IMR-90 (cell line): ENCODE measurements around the gene FAM168A. TPM values are rescaled to one million over a fixed set of nuclear protein-coding genes. Genes with fewer than 3 reads are reported as not detected.

Experiments used
- ATAC-seq: fragments of 200-7000 bp; cut with Tn5 transposase; 2 replicates; pipeline ENCODE4 v1.9.1; 2020; ENCODE audit warnings: low read depth, mild to moderate bottlenecking, moderate library complexity
- BruUV-seq: library from RNA; stranded (reverse); fragments of 400-500 nt; replicated peaks from 2 replicates; lab custom pipeline; 2021; lab: Mats Ljungman, UMichigan
- CTCF ChIA-PET: fragments of 300-600 bp; formaldehyde crosslinking; extraction: SDS; loops from one replicate; lab custom pipeline; 2021; ENCODE audit warnings: antibody characterized with exemption; lab: Yijun Ruan, JAX
- POLR2A ChIA-PET: fragments of 300-600 bp; sonication (Branson Sonifier 250); formaldehyde crosslinking; loops from one replicate; lab custom pipeline; 2022; ENCODE audit warnings: antibody characterized with exemption; ENCODE audit not compliant: unreplicated experiment; lab: Charles Lee
- DNase-seq: peaks from one replicate; pipeline ENCODE4 v3.0.0; 2013
- H2AFZ ChIP-seq: replicated peaks from 2 replicates; pipeline ENCODE3; 2013; ENCODE audit warnings: low read length, mild to moderate bottlenecking; ENCODE audit not compliant: poor library complexity
- H2AK5ac ChIP-seq: 2 replicates; pipeline ENCODE4 v1.6.1; 2013; ENCODE audit warnings: low read depth, low read length, inconsistent platforms
- H2AK9ac ChIP-seq: replicated peaks from 2 replicates; pipeline ENCODE3; 2013; ENCODE audit warnings: mild to moderate bottlenecking, low read depth, low read length, moderate library complexity; ENCODE audit not compliant: poor library complexity
- H2BK120ac ChIP-seq: 2 replicates; pipeline ENCODE4 v1.6.1; 2013; ENCODE audit warnings: low read depth, low read length, inconsistent platforms
- H2BK15ac ChIP-seq: 3 replicates; pipeline ENCODE4 v1.6.1; 2013; ENCODE audit warnings: low read depth, low read length, inconsistent platforms
- H2BK20ac ChIP-seq: 2 replicates; pipeline ENCODE4 v1.6.1; 2013; ENCODE audit warnings: low read depth, mild to moderate bottlenecking, inconsistent platforms, low read length, moderate library complexity
- H2BK5ac ChIP-seq: 2 replicates; pipeline ENCODE4 v1.6.1; 2013; ENCODE audit warnings: mild to moderate bottlenecking, low read depth, low read length, inconsistent platforms; ENCODE audit not compliant: poor library complexity, severe bottlenecking
- H3K14ac ChIP-seq: replicated peaks from 2 replicates; pipeline ENCODE4 v1.6.1; 2013; ENCODE audit warnings: low read depth, low read length, inconsistent platforms
- H3K18ac ChIP-seq: 2 replicates; pipeline ENCODE4 v1.6.1; 2013; ENCODE audit warnings: low read depth, low read length, control low read depth
- H3K23ac ChIP-seq: 2 replicates; pipeline ENCODE4 v1.6.1; 2013; ENCODE audit warnings: low read depth, low read length, inconsistent platforms
- H3K27ac ChIP-seq: 2 replicates; pipeline ENCODE4 v1.5.1; 2013; ENCODE audit warnings: mild to moderate bottlenecking, control low read depth, low read length; ENCODE audit not compliant: insufficient read depth
- H3K27me3 ChIP-seq: 2 replicates; pipeline ENCODE4 v1.6.1; 2013; ENCODE audit warnings: low read length; ENCODE audit not compliant: control insufficient read depth, insufficient read depth
- H3K36me3 ChIP-seq: 2 replicates; pipeline ENCODE4 v1.6.1; 2013; ENCODE audit warnings: low read length, mixed read lengths; ENCODE audit not compliant: control insufficient read depth, insufficient read depth
- H3K4ac ChIP-seq: 2 replicates; pipeline ENCODE4 v1.6.1; 2013; ENCODE audit warnings: low read depth, low read length, inconsistent platforms
- H3K4me1 ChIP-seq: 2 replicates; pipeline ENCODE4 v1.6.1; 2013; ENCODE audit warnings: low read length, mixed read lengths; ENCODE audit not compliant: control insufficient read depth, insufficient read depth
- H3K4me2 ChIP-seq: 2 replicates; pipeline ENCODE4 v1.6.1; 2013; ENCODE audit warnings: low read depth, mild to moderate bottlenecking, control low read depth, low read length, moderate library complexity
- H3K4me3 ChIP-seq: 2 replicates; pipeline ENCODE4 v1.5.1; 2013; ENCODE audit warnings: low read depth, mild to moderate bottlenecking, control low read depth, low read length, moderate library complexity; ENCODE audit not compliant: insufficient read depth
- H3K56ac ChIP-seq: 2 replicates; pipeline ENCODE4 v1.6.1; 2013; ENCODE audit warnings: low read length, inconsistent platforms; ENCODE audit not compliant: insufficient read depth; ENCODE audit errors: extremely low read depth
- H3K79me1 ChIP-seq, 2 experiments: 2 replicates each; pipeline ENCODE4 v1.6.1; 2013; ENCODE audit warnings: low read length in 2 of 2, inconsistent platforms in 1 of 2, low read depth in 1 of 2
- H3K9ac ChIP-seq: 2 replicates; pipeline ENCODE4 v1.6.1; 2013; ENCODE audit warnings: low read depth, low read length, control low read depth
- H3K9me1 ChIP-seq: 2 replicates; pipeline ENCODE4 v1.6.1; 2013; ENCODE audit warnings: low read length, inconsistent platforms; ENCODE audit not compliant: insufficient read depth
- H3K9me3 ChIP-seq: 2 replicates; pipeline ENCODE4 v1.6.1; 2013; ENCODE audit warnings: low read length; ENCODE audit not compliant: control insufficient read depth, insufficient read depth
- H4K20me1 ChIP-seq: 2 replicates; pipeline ENCODE4 v1.6.1; 2013; ENCODE audit warnings: low read length, inconsistent platforms; ENCODE audit not compliant: insufficient read depth
- H4K5ac ChIP-seq: 2 replicates; pipeline ENCODE4 v1.6.1; 2013; ENCODE audit warnings: mild to moderate bottlenecking, low read depth, low read length, control low read depth
- H4K8ac ChIP-seq, 2 experiments: 2 replicates each; pipeline ENCODE4 v1.6.1; 2013; ENCODE audit warnings: low read depth in 2 of 2, low read length in 2 of 2, control low read depth in 1 of 2, inconsistent platforms in 1 of 2
- H4K91ac ChIP-seq: 2 replicates; pipeline ENCODE4 v1.6.1; 2013; ENCODE audit warnings: low read depth, low read length, inconsistent platforms; ENCODE audit not compliant: insufficient read depth
- BHLHE40 ChIP-seq: fragments of 150-350 bp; IDR thresholded peaks from 2 replicates; pipeline ENCODE4 v1.6.1; 2016; ENCODE audit warnings: mild to moderate bottlenecking, low read depth, low read length
- CEBPB ChIP-seq: IDR thresholded peaks from 2 replicates; pipeline ENCODE4 v1.6.1; 2012; ENCODE audit warnings: low read depth, low read length, improper control_type of control experiment
- CHD1 ChIP-seq: IDR thresholded peaks from 2 replicates; pipeline ENCODE4 v1.6.1; 2012; ENCODE audit warnings: low read depth, low read length, improper control_type of control experiment
- CTCF ChIP-seq: conservative IDR thresholded peaks from 2 replicates; pipeline ENCODE4 v1.5.1; 2012; ENCODE audit warnings: mild to moderate bottlenecking, low read depth, low read length, improper control_type of control experiment
- ELK1 ChIP-seq: fragments of 150-350 bp; IDR thresholded peaks from 2 replicates; pipeline ENCODE4 v1.6.1; 2016; ENCODE audit warnings: low read depth, mild to moderate bottlenecking, low read length, moderate library complexity, borderline replicate concordance
- FOS ChIP-seq: fragments of 150-350 bp; IDR thresholded peaks from 2 replicates; pipeline ENCODE4 v1.6.1; 2016; ENCODE audit warnings: low read depth, low read length
- MAFK ChIP-seq: IDR thresholded peaks from 2 replicates; pipeline ENCODE4 v1.6.1; 2012; ENCODE audit warnings: low read depth, low read length, improper control_type of control experiment
- MAZ ChIP-seq: IDR thresholded peaks from 2 replicates; pipeline ENCODE4 v1.6.1; 2012; ENCODE audit warnings: low read depth, mild to moderate bottlenecking, low read length, improper control_type of control experiment, moderate library complexity, borderline replicate concordance
- MXI1 ChIP-seq: IDR thresholded peaks from 2 replicates; pipeline ENCODE4 v1.6.1; 2012; ENCODE audit warnings: low read depth, mild to moderate bottlenecking, low read length, moderate library complexity, borderline replicate concordance
- NFE2L2 ChIP-seq: fragments of 150-350 bp; IDR thresholded peaks from 2 replicates; pipeline ENCODE4 v1.6.1; 2016; ENCODE audit warnings: low read depth, mild to moderate bottlenecking, low read length
- POLR2A ChIP-seq: IDR thresholded peaks from 2 replicates; pipeline ENCODE4 v1.6.1; 2012; ENCODE audit warnings: mild to moderate bottlenecking, low read depth, low read length
- RCOR1 ChIP-seq: IDR thresholded peaks from 2 replicates; pipeline ENCODE4 v1.6.1; 2012; ENCODE audit warnings: mild to moderate bottlenecking, low read length, improper control_type of control experiment; ENCODE audit not compliant: insufficient replicate concordance
- RFX5 ChIP-seq: IDR thresholded peaks from 2 replicates; pipeline ENCODE4 v1.8.0; 2012; ENCODE audit warnings: low read depth, mild to moderate bottlenecking, low read length, moderate library complexity
- SMC3 ChIP-seq: fragments of 150-350 bp; IDR thresholded peaks from 2 replicates; pipeline ENCODE4 v1.6.1; 2016; ENCODE audit warnings: low read depth, mild to moderate bottlenecking, antibody characterized with exemption, low read length, moderate library complexity
- WGBS, 2 experiments: methylation state at CpG; one replicate each; pipeline versions ENCODE4 v1.1.5 to v1.1.7; 2013; ENCODE audit warnings: missing lambda C conversion rate in 2 of 2; ENCODE audit not compliant: insufficient read length in 1 of 2; ENCODE audit errors: extremely low coverage in 2 of 2; 5-methylcytosine and 5-hydroxymethylcytosine counted together
- dilution Hi-C: fragments of 300-500 bp; cut with HindIII; formaldehyde crosslinking; loops from one replicate; pipeline ENCODE4 v1.14.3; 2018; ENCODE audit warnings: low sequenced_read_pairs; ENCODE audit not compliant: unreplicated experiment
- in situ Hi-C: fragments of 300-500 bp; cut with MboI; formaldehyde crosslinking; loops from 3 replicates; pipeline ENCODE4 v1.14.3; 2019; ENCODE audit warnings: low sequenced_read_pairs, inconsistent platforms, mixed read lengths
- intact Hi-C: fragments of 100-400 bp; cut with micrococcal nuclease; formaldehyde crosslinking; loops from 2 replicates; pipeline ENCODE4 v1.10.0; 2022
- polyA plus RNA-seq, 3 experiments: library from polyadenylated mRNA; depleted of rRNA; stranded (reverse); fragments of >200 nt; gene quantifications; 2 replicates each; pipeline ENCODE4 v1.2.3, GENCODE V29; 2012; ENCODE audit warnings: low replicate concordance in 1 of 3
- total RNA-seq: library from RNA; depleted of rRNA; stranded (reverse); fragments of >200 nt; gene quantifications from 2 replicates; pipeline ENCODE4 v1.2.3, GENCODE V29; 2012

Gene FAM168A
- total and polyA plus RNA-seq, 2 of the 4 experiments (the other 2 are of a cell fraction): 13.1 to 22.8 TPM

- no peak overlapping the region for H2BK15ac ChIP-seq
- H3K36me3 ChIP-seq: peaks cover 45% of the 10 kb centered on the region
- ATAC-seq: peak; percentile 94
- H3K9ac ChIP-seq: peak overlapping the region; percentile 2; the same call in 1 of the 2 replicates
- ChIA-PET POLR2A (interaction anchor here (0.6 to 1.2 kb wide), 3 partner anchors 38 to 296 kb away, joined by 3 to 4 read pairs (median 3); no protein-coding TSS in a partner anchor), CTCF (interaction anchor here (0.5 to 3.5 kb wide), 33 partner anchors 9 to 1976 kb away, joined by 3 to 25 read pairs (median 4); partner anchors contain the start of gene ARHGEF17)
- H3K23ac ChIP-seq: no peak overlapping the region
- H4K8ac ChIP-seq: no peak overlapping the region
- H4K5ac ChIP-seq: no peak overlapping the region
- no peak overlapping the region for H3K18ac ChIP-seq
- H3K56ac ChIP-seq: no peak overlapping the region
- no peak overlapping the region for H3K14ac ChIP-seq
- WGBS, 2 experiments: 4% methylated on average over 5 of the region's 16 CpGs; no CpG with 5 or more reads in 1 of the 2 experiments
- intact Hi-C loops (loop anchor here (1.0 kb wide), 2 partner anchors 42 to 310 kb away; no protein-coding TSS in a partner anchor), in situ Hi-C loops (no loop called here), dilution Hi-C loops (no loop called here)
- peaks cover 36 to 90% of the 10 kb centered on the region in 2 experiments for H3K79me1 ChIP-seq
- no peak overlapping the region for H3K4me3 ChIP-seq
- no peak overlapping the region for H2BK120ac ChIP-seq
- H2AK9ac ChIP-seq: no peak overlapping the region
- peak overlapping the region; percentile 18 for H2AFZ ChIP-seq
- H3K4me2 ChIP-seq: peak overlapping the region; percentile 4; the same call in 1 of the 2 replicates
- BruUV-seq: no TSS peak
- DNase-seq: peak; percentile 84
- 0 out of 2 replicates have a peak, but pooled peaks cover 6% of the 10 kb centered on the region for H3K9me1 ChIP-seq
- H3K9me3 ChIP-seq: no peaks in the 10 kb centered on the region
- H3K27me3 ChIP-seq: no peaks in the 10 kb centered on the region
- no peak overlapping the region for H4K91ac ChIP-seq
- no peak overlapping the region for H2BK5ac ChIP-seq
- H3K4me1 ChIP-seq: peaks cover 8% of the 10 kb centered on the region; the same call in 1 of the 2 replicates
- H2AK5ac ChIP-seq: peak overlapping the region; percentile 53; the same call in 1 of the 2 replicates
- peaks cover 82% of the 10 kb centered on the region for H4K20me1 ChIP-seq
- H2BK20ac ChIP-seq: no peak overlapping the region
- no peak overlapping the region for H3K4ac ChIP-seq
- peak overlapping the region; percentile 63; the same call in 1 of the 2 replicates for H3K27ac ChIP-seq
- TF ChIP-seq RCOR1: no peak
- TF ChIP-seq POLR2A: no peak
- no peak for TF ChIP-seq RFX5
- TF ChIP-seq CHD1: no peak
- no peak for TF ChIP-seq BHLHE40
- peak; percentile 79 for TF ChIP-seq SMC3
- TF ChIP-seq NFE2L2: no peak
- TF ChIP-seq FOS: no peak
- TF ChIP-seq MAZ: 0 out of 2 replicates have a peak, but pooled peaks have one; percentile 16
- peak; percentile 94 for TF ChIP-seq CTCF
- TF ChIP-seq CEBPB: peak; percentile 94
- no peak for TF ChIP-seq MXI1
- no peak for TF ChIP-seq ELK1
- TF ChIP-seq MAFK: no peak
Measured at GRCh38 chr11:73350908-73351636, 246.8 kb downstream of the FAM168A start.
